Spleen (tissue), 11 donors: ENCODE data around the gene POLD3. TPM values are rescaled to one million over a fixed set of nuclear protein-coding genes. Genes with fewer than 3 reads are reported as not detected.
A peak's percentile ranks its signal among the peaks of the same experiment; 100 is the strongest.

Experiments used
- DNase-seq: peaks from one replicate; pipeline ENCODE4 v3.0.0-alpha.2; 2020
- H3K27ac ChIP-seq, 8 donors: fragments of 200-600 bp; sonication (generic) in 7 of 8; 1 replicate in 4 of 8; 2 replicates in 4 of 8; pipeline versions ENCODE4 v1.5.0 to v1.8.0; 2016 to 2021; ENCODE audit warnings: inconsistent platforms in 4 of 8, mild to moderate bottlenecking in 4 of 8, moderate library complexity in 1 of 8
- H3K27me3 ChIP-seq, 7 donors: fragments of 200-600 bp; sonication (generic) in 6 of 7; replicated peaks in 1 of 7; 1 replicate in 4 of 7; 2 replicates in 3 of 7; pipeline versions ENCODE4 v1.5.0 to v1.8.0; 2016 to 2021; ENCODE audit warnings: inconsistent platforms in 3 of 7, mild to moderate bottlenecking in 1 of 7
- H3K36me3 ChIP-seq, 6 donors: fragments of 200-600 bp; sonication (generic) in 5 of 6; 1 replicate in 4 of 6; 2 replicates in 2 of 6; pipeline versions ENCODE4 v1.5.0 to v1.8.0; 2016 to 2021; ENCODE audit warnings: inconsistent platforms in 2 of 6
- H3K4me1 ChIP-seq, 6 donors: fragments of 200-600 bp; sonication (generic) in 5 of 6; 1 replicate in 3 of 6; 2 replicates in 3 of 6; pipeline versions ENCODE4 v1.5.0 to v1.8.0; 2016 to 2021; ENCODE audit warnings: inconsistent platforms in 3 of 6
- H3K4me3 ChIP-seq, 8 donors: fragments of 200-600 bp; sonication (generic) in 7 of 8; 1 replicate in 4 of 8; 2 replicates in 4 of 8; pipeline versions ENCODE4 v1.5.0 to v1.8.0; 2016 to 2021; ENCODE audit warnings: inconsistent platforms in 4 of 8, mild to moderate bottlenecking in 4 of 8, moderate library complexity in 2 of 8
- H3K9me3 ChIP-seq, 8 donors: fragments of 200-600 bp; sonication (generic) in 7 of 8; 1 replicate in 4 of 8; 2 replicates in 4 of 8; pipeline versions ENCODE4 v1.5.0 to v1.8.0; 2016 to 2021; ENCODE audit warnings: inconsistent platforms in 4 of 8
- POLR2A ChIP-seq, 3 donors: fragments of 450-650 bp; IDR thresholded peaks; one replicate each; pipeline ENCODE4 v1.5.1; 2017; ENCODE audit warnings: antibody characterized with exemption in 3 of 3, mild to moderate bottlenecking in 1 of 3
- POLR2AphosphoS5 ChIP-seq, 3 donors: sonication (generic); formaldehyde crosslinking; IDR thresholded peaks; one replicate each; pipeline ENCODE4 v1.5.1; 2017; ENCODE audit warnings: antibody characterized with exemption in 3 of 3
- WGBS, 5 donors: extraction: QIAGEN DNeasy Blood & Tissue Kit in 3 of 5; methylation state at CpG; one replicate each; pipeline versions ENCODE4 v1.1.5 to v1.1.7; 2013 to 2018; 5-methylcytosine and 5-hydroxymethylcytosine counted together
- intact Hi-C: fragments of 100-400 bp; cut with DNase I; formaldehyde crosslinking; loops from one replicate; pipeline ENCODE4 v1.15.0; 2023; ENCODE audit warnings: low total_unique reads
- polyA plus RNA-seq, 3 donors: library from polyadenylated mRNA; stranded (reverse); fragments of 200-250 nt; gene quantifications; one replicate each; pipeline ENCODE4 v1.2.1, GENCODE V29; 2013
- total RNA-seq, 7 donors: library from RNA; depleted of rRNA in 3 of 7; stranded (reverse); fragments of >200 nt in 3 of 7; fragmentation: NEBNext Ultra II Directional in 4 of 7; extraction: Animal tissue kit (Norgen Biotek cat#: 25700) in 4 of 7; gene quantifications; one replicate each; pipeline versions ENCODE4 v1.1.0 to v1.2.1, GENCODE V29; 2016 to 2021
- TF ChIP-seq, protein P1 (sequence below), 11 experiments: fragments of 200-600 bp in 7 of 11; fragments of 450-650 bp in 4 of 11; sonication (generic) in 4 of 11; IDR thresholded peaks in 8 of 11; conservative IDR thresholded peaks in 3 of 11; 1 replicate in 7 of 11; 2 replicates in 4 of 11; pipeline versions ENCODE4 v1.4.0 to v1.8.0; 2016 to 2021; ENCODE audit warnings: antibody characterized with exemption in 11 of 11, inconsistent platforms in 4 of 11, mild to moderate bottlenecking in 1 of 11
- donor health status: healthy with polysubstance abuse.
- donor health status: DM: no; HTN: no; CAD: no; lungs with moderate emphysema.
- donor health status: DM: no; HTN: no; CAD: no.
- donor health status: Bipolar disorder and iron deficiency.
- donor health status: healthy.
- donor health status: DM: no; HTN: no; CAD: no.
- donor health status: DM: yes; HTN: yes; CAD: no.

POLD3 gene
- total and polyA plus RNA-seq, 10 donors: 5.0 to 23.1 (median 16.6) TPM

DNA sequence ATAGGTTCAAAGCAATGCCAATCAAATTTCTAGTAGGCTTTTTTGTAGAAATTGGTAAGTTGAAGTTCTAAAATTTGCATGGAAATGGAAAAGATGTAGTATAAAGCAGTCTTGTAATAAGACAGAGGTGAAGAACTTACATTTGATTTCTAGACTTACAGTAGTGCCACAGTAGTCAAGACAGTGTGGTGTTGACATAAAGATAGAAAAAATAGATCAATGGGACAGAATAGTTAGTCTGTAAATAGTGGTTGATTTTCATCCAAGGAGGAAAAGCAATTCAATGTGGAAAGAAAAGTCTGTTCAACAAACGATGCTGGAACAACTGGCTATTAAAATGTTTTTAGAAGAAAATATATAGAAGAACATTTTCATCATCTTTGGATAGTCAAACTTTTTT, 70.9 kb downstream of the POLD3 start:
- Histone ChIP-seq H3K4me3 (no peak overlapping the region), H3K27me3 (no peaks in the 10 kb centered on the region), H3K9me3 (peaks cover 0 to 20% (median 8%) of the 10 kb centered on the region in 8 donors), H3K27ac (no peak overlapping the region), H3K36me3 (peaks cover 0 to 14% (median 0%) of the 10 kb centered on the region in 6 donors), H3K4me1 (no peaks in the 10 kb centered on the region)
- WGBS, 5 donors: 88 to 98% (median 93%) methylated on average over 1 of the region's 1 CpG
- no peak for DNase-seq
- intact Hi-C loops: no loop called here
- no peak for TF ChIP-seq POLR2A (IDR thresholded peaks at IDR 0.05)
- no peak for TF ChIP-seq POLR2AphosphoS5 (IDR thresholded peaks at IDR 0.05)
- TF ChIP-seq, protein P1, sequence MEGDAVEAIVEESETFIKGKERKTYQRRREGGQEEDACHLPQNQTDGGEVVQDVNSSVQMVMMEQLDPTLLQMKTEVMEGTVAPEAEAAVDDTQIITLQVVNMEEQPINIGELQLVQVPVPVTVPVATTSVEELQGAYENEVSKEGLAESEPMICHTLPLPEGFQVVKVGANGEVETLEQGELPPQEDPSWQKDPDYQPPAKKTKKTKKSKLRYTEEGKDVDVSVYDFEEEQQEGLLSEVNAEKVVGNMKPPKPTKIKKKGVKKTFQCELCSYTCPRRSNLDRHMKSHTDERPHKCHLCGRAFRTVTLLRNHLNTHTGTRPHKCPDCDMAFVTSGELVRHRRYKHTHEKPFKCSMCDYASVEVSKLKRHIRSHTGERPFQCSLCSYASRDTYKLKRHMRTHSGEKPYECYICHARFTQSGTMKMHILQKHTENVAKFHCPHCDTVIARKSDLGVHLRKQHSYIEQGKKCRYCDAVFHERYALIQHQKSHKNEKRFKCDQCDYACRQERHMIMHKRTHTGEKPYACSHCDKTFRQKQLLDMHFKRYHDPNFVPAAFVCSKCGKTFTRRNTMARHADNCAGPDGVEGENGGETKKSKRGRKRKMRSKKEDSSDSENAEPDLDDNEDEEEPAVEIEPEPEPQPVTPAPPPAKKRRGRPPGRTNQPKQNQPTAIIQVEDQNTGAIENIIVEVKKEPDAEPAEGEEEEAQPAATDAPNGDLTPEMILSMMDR (IDR thresholded peaks at IDR 0.05 in 8 of 11, conservative IDR thresholded peaks at IDR 0.05 in 3 of 11): no peak

DNA sequence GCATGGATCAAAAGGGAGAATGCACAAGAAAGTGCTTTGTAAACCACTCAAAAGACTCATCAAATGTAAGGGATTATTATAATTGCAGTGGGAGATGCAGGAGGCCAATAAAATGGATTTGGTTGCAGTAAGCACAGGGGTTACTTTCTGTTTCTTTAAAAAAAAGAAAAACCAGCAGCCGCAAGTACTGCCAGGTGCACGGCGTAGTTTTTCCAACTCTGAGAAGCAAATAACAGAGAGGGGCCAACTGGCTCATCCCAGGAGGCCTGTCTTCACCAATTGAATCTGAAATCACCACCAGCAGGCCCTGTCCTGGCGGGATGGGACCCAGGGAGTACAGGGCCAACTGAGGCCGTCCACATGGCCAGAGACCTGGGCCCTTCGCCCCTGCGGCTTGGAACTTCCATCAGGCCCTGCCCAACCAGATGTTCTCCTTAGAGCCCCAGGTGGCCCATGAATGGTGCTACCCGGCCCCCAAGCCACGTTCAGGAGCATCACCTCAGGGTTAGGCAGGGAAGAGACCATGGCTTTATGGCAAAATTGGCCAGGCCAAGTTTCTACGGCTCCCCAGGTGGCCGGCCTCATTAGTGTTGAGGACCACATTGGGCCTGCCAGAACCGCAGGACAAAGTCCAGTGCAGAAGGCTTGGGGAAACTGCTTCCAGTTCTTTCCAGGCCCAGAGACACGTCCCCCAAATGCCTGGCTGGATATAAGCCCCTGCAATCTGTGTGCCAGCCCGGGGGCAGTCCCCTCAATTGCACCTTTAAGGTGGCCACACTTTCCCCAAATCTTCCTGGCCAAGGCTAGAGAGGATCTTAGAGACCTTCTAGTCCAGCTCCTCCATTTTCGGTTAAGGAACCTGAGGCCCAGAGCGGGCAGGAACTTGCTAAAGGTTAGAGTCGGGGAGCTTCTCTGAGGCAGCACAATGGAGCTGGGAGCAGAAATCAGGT, 77.1 kb downstream of the POLD3 start:
- no peaks in the 10 kb centered on the region for H3K27me3 ChIP-seq
- H3K4me1 ChIP-seq: peaks cover 0 to 19% (median 7%) of the 10 kb centered on the region in 6 donors
- no peaks in the 10 kb centered on the region for H3K36me3 ChIP-seq
- no peak overlapping the region for H3K27ac ChIP-seq
- TF ChIP-seq POLR2AphosphoS5 (IDR thresholded peaks at IDR 0.05) (no peak), POLR2A (IDR thresholded peaks at IDR 0.05) (no peak)
- TF ChIP-seq, protein P1 (IDR thresholded peaks at IDR 0.05 in 8 of 11, conservative IDR thresholded peaks at IDR 0.05 in 3 of 11): no peak
- WGBS, 5 donors: 92 to 96% (median 95%) methylated on average over 11 to 17 of the region's 17 CpGs
- no peak overlapping the region for H3K4me3 ChIP-seq
- no peak for DNase-seq
- intact Hi-C loops: no loop called here
- no peaks in the 10 kb centered on the region for H3K9me3 ChIP-seq

- TF ChIP-seq POLR2A (IDR thresholded peaks at IDR 0.05) (no peak), POLR2AphosphoS5 (IDR thresholded peaks at IDR 0.05) (no peak)
- TF ChIP-seq, protein P1 (IDR thresholded peaks at IDR 0.05 in 8 of 11, conservative IDR thresholded peaks at IDR 0.05 in 3 of 11): no peak
- H3K4me3 ChIP-seq: no peak overlapping the region
- no peaks in the 10 kb centered on the region for H3K9me3 ChIP-seq
- intact Hi-C loops: no loop called here
- DNase-seq: no peak
- no peaks in the 10 kb centered on the region for H3K36me3 ChIP-seq
- H3K27me3 ChIP-seq: no peaks in the 10 kb centered on the region
- WGBS, 5 donors: 90 to 99% (median 94%) methylated on average over 7 of the region's 7 CpGs
- no peak overlapping the region for H3K27ac ChIP-seq
- H3K4me1 ChIP-seq: peaks cover 0 to 19% (median 7%) of the 10 kb centered on the region in 6 donors
These were observed 77.8 kb downstream of the POLD3 start for GRCh38 chr11:74670171-74670570.

- WGBS, 5 donors: 81 to 91% (median 84%) methylated on average over 10 of the region's 10 CpGs
- DNase-seq: no peak
- Histone ChIP-seq H3K27ac (peak overlapping the region in 3 of 8 donors; percentile 55 to 71 (median 68)), H3K36me3 (no peaks in the 10 kb centered on the region), H3K9me3 (no peaks in the 10 kb centered on the region), H3K4me3 (no peak overlapping the region), H3K4me1 (peaks cover 0 to 19% (median 7%) of the 10 kb centered on the region in 6 donors), H3K27me3 (no peaks in the 10 kb centered on the region)
- intact Hi-C loops: no loop called here
- TF ChIP-seq, protein P1 (IDR thresholded peaks at IDR 0.05 in 8 of 11, conservative IDR thresholded peaks at IDR 0.05 in 3 of 11): no peak
- TF ChIP-seq POLR2A (IDR thresholded peaks at IDR 0.05) (no peak), POLR2AphosphoS5 (IDR thresholded peaks at IDR 0.05) (no peak)
These were observed 79.3 kb downstream of the POLD3 start for GRCh38 chr11:74671520-74672196.
